Psoas muscle (tissue), 8 donors: Measurements from ENCODE around the gene TBX4. TPM values are rescaled to one million over a fixed set of nuclear protein-coding genes. Genes with fewer than 3 reads are reported as not detected.

Experiments
- ATAC-seq, 4 donors: fragments of 200-7000 bp; cut with Tn5 transposase; one replicate each; pipeline ENCODE4 v1.9.1; 2020; ENCODE audit warnings: moderate library complexity in 3 of 4, mild to moderate bottlenecking in 2 of 4
- DNase-seq, 2 donors: peaks; one replicate each; pipeline ENCODE4 v3.0.0-alpha.2; 2020
- H3K27ac ChIP-seq: fragments of 200-600 bp; one replicate; pipeline ENCODE4 v1.8.0; 2022
- H3K27me3 ChIP-seq, 3 donors: fragments of 200-600 bp in 1 of 3; one replicate each; pipeline versions ENCODE4 v1.6.1 to v1.8.0; 2013 to 2022; ENCODE audit warnings: low read length in 2 of 3, mild to moderate bottlenecking in 2 of 3, moderate library complexity in 1 of 3; ENCODE audit not compliant: insufficient read depth in 3 of 3
- H3K36me3 ChIP-seq, 2 donors: fragments of 200-600 bp in 1 of 2; one replicate each; pipeline versions ENCODE4 v1.6.1 to v1.8.0; 2013 to 2022; ENCODE audit warnings: low read depth in 1 of 2, mild to moderate bottlenecking in 1 of 2, moderate library complexity in 1 of 2; ENCODE audit not compliant: insufficient read depth in 1 of 2
- H3K4me1 ChIP-seq: fragments of 200-600 bp; one replicate; pipeline ENCODE4 v1.8.0; 2022
- H3K4me3 ChIP-seq: fragments of 200-600 bp; one replicate; pipeline ENCODE4 v1.8.0; 2022; ENCODE audit warnings: mild to moderate bottlenecking
- H3K9me3 ChIP-seq: fragments of 200-600 bp; one replicate; pipeline ENCODE4 v1.8.0; 2022
- CTCF ChIP-seq: fragments of 200-600 bp; IDR thresholded peaks from one replicate; pipeline ENCODE4 v1.8.0; 2022; ENCODE audit warnings: antibody characterized with exemption
- WGBS, 3 donors: extraction: QIAGEN DNeasy Blood & Tissue Kit; methylation state at CpG; one replicate each; pipeline versions ENCODE4 v1.1.6 to v1.1.7; 2013; 5-methylcytosine and 5-hydroxymethylcytosine counted together
- intact Hi-C, 2 donors: fragments of 100-400 bp; cut with DNase I; formaldehyde crosslinking; loops; one replicate each; pipeline versions ENCODE4 v1.11.0 to v1.14.2; 2022
- polyA plus RNA-seq, 3 donors: library from polyadenylated mRNA; stranded (reverse); fragments of 200-250 nt; gene quantifications; one replicate each; pipeline ENCODE4 v1.2.3, GENCODE V29; 2013
- total RNA-seq, 4 donors: library from RNA; stranded (reverse); fragmentation: NEBNext Ultra II Directional in 2 of 4; extraction: Animal tissue kit (Norgen Biotek cat#: 25700) in 2 of 4; gene quantifications; one replicate each; pipeline versions ENCODE4 v1.2.1 to v1.2.4, GENCODE V29; 2021 to 2023
- donor health status: healthy with polysubstance abuse.
- donor health status: DM: no; HTN: no; CAD: no; lungs with moderate emphysema.
- donor health status: Bipolar disorder and iron deficiency.
- donor health status: healthy.
- donor health status: DM: yes; HTN: yes; CAD: no.
- donor health status: DM: no; HTN: no; CAD: no.
- donor health status: DM: no; HTN: no; CAD: no.
- donor health status: DM: yes; HTN: yes; CAD: no.

The TBX4 gene
- total and polyA plus RNA-seq, 7 donors = 0.22 TPM; not detected in 6

GRCh38 chr17:61517843-61518606 lies 65.8 kb downstream of the TBX4 start:
- Histone ChIP-seq H3K36me3 (no peaks in the 10 kb centered on the region), H3K4me1 (no peaks in the 10 kb centered on the region), H3K27me3 (no peaks in the 10 kb centered on the region), H3K9me3 (no peaks in the 10 kb centered on the region), H3K4me3 (no peak overlapping the region), H3K27ac (no peak overlapping the region)
- 40 to 50% (median 46%) methylated on average over 3 of the region's 3 CpGs for WGBS, 3 donors
- no peak for TF ChIP-seq CTCF
- ATAC-seq (no peak), DNase-seq (no peak)
- intact Hi-C loops = no loop called here

- no peaks in the 10 kb centered on the region for H3K9me3 ChIP-seq
- no peaks in the 10 kb centered on the region for H3K27me3 ChIP-seq
- no peak overlapping the region for H3K4me3 ChIP-seq
- DNase-seq = no peak
- no peaks in the 10 kb centered on the region for H3K4me1 ChIP-seq
- H3K36me3 ChIP-seq = no peaks in the 10 kb centered on the region
- TF ChIP-seq CTCF = no peak
- ATAC-seq = no peak
- intact Hi-C loops = no loop called here
- WGBS, 3 donors = 55 to 57% (median 57%) methylated on average over 1 of the region's 1 CpG
- no peak overlapping the region for H3K27ac ChIP-seq
These were observed 66.9 kb downstream of the TBX4 start for GRCh38 chr17:61519139-61519538.

DNA sequence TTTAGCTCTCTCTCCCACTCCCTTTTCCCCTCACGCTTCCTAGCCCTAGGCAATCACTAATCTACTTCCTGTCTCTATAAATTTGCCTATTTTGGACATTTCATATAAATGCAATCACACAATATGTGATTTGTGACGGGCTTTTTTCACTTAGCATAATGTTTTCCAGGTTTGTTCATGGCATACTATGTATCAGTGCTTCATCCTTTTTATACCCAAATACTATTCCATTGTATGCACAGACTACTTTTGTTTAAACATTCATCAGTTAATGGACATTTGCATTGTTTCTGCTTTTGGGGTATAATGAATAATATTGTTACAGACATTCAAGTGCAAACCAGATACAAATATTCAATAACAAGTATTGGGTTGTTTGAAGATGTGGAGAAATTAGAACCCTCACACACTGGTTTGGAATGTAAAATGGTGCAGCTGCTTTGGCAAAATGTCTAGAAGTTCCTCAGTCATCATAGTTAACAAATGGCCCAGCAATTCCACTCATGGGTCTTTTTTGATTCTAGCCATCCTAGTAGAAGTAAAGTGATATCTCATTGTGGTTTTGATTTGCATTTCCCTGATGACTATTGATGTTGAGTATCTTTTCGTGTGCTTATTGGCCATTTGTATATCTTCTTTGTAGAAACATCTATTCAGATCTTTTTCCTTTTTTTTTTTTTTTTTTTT lies 67.7 kb downstream of the TBX4 start:
- no peaks in the 10 kb centered on the region for H3K4me1 ChIP-seq
- ATAC-seq (no peak), DNase-seq (no peak)
- H3K27me3 ChIP-seq = no peaks in the 10 kb centered on the region
- H3K4me3 ChIP-seq = no peak overlapping the region
- H3K9me3 ChIP-seq = no peaks in the 10 kb centered on the region
- 65 to 72% (median 70%) methylated on average over 3 of the region's 3 CpGs for WGBS, 3 donors
- H3K27ac ChIP-seq = no peak overlapping the region
- H3K36me3 ChIP-seq = no peaks in the 10 kb centered on the region
- intact Hi-C loops = no loop called here
- no peak for TF ChIP-seq CTCF

DNA sequence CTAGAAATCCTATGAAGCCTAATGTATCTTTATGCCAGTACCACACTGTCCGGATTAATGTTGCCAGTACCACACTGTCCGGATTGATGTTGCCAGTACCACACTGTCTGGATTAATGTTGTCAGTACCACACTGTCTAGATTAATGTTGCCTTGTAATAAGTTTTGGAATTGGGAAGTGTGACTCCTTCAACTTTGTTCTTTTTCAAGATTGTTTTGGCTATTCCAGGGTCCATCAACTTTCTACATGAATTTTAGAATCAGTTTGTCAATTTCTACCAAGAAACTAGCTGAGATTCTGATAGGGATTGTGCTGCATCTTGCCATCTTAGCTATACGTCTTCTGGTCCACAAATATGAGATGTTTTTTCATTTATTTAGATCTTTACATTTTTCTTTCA lies 68.7 kb downstream of the TBX4 start:
- Histone ChIP-seq H3K27me3 (no peaks in the 10 kb centered on the region), H3K4me1 (no peaks in the 10 kb centered on the region), H3K36me3 (no peaks in the 10 kb centered on the region), H3K9me3 (no peaks in the 10 kb centered on the region), H3K4me3 (no peak overlapping the region), H3K27ac (no peak overlapping the region)
- 63 to 75% (median 73%) methylated on average over 3 of the region's 3 CpGs for WGBS, 3 donors
- DNase-seq (no peak), ATAC-seq (no peak)
- TF ChIP-seq CTCF = no peak
- intact Hi-C loops = no loop called here
